Ascending aorta (tissue), 2 donors: ENCODE results near the gene LYST. TPM values are rescaled to one million over a fixed set of nuclear protein-coding genes. Genes with fewer than 3 reads are reported as not detected.
A peak's percentile ranks its signal among the peaks of the same experiment; 100 is the strongest.
"Not testable (repeated sequence)": the region's sequence is repeated elsewhere in the genome, so short reads cannot be mapped to it uniquely, and the experiment has no call there.

Source experiments
- DNase-seq, 2 donors: peaks; one replicate each; pipeline ENCODE4 v3.0.0-alpha.2; 2019; ENCODE audit warnings: low spot score in 2 of 2
- H3K27ac ChIP-seq, 2 donors: fragments of 200-600 bp; sonication (generic); one replicate each; pipeline ENCODE4 v1.5.1; 2016 to 2017; ENCODE audit warnings: mild to moderate bottlenecking in 1 of 2
- H3K27me3 ChIP-seq: fragments of 200-600 bp; sonication (generic); one replicate; pipeline ENCODE4 v1.5.1; 2017
- H3K36me3 ChIP-seq, 2 donors: fragments of 200-600 bp; sonication (generic); one replicate each; pipeline ENCODE4 v1.5.1; 2016
- H3K4me1 ChIP-seq, 2 donors: fragments of 200-600 bp; sonication (generic); one replicate each; pipeline ENCODE4 v1.5.1; 2016 to 2017; ENCODE audit warnings: mild to moderate bottlenecking in 1 of 2
- H3K4me3 ChIP-seq, 2 donors: fragments of 200-600 bp; sonication (generic); one replicate each; pipeline ENCODE4 v1.5.1; 2016 to 2017; ENCODE audit warnings: mild to moderate bottlenecking in 1 of 2
- H3K9me3 ChIP-seq, 2 donors: fragments of 200-600 bp; sonication (generic); one replicate each; pipeline ENCODE4 v1.5.1; 2016
- CTCF ChIP-seq, 3 experiments: fragments of 200-600 bp in 2 of 3; fragments of 450-650 bp in 1 of 3; sonication (generic) in 2 of 3; IDR thresholded peaks; one replicate each; pipeline ENCODE4 v1.5.1; 2016 to 2019; ENCODE audit warnings: antibody characterized with exemption in 3 of 3, mild to moderate bottlenecking in 1 of 3, moderate library complexity in 1 of 3
- intact Hi-C: fragments of 100-400 bp; cut with DNase I; formaldehyde crosslinking; loops from one replicate; pipeline ENCODE4 v1.15.1; 2023
- total RNA-seq: library from RNA; depleted of rRNA; stranded (reverse); fragments of >200 nt; gene quantifications from one replicate; pipeline ENCODE4 v1.1.0, GENCODE V29; 2016

LYST gene
- total RNA-seq, 1 donor from 2014 or later: 169 TPM

GRCh38 chr1:235648407-235648907 is 218.2 kb downstream of the LYST start:
- peaks cover 18% of the 10 kb centered on the region for H3K27me3 ChIP-seq
- intact Hi-C loops: no loop called here
- no peaks in the 10 kb centered on the region for H3K36me3 ChIP-seq
- no peak for DNase-seq
- peak overlapping the region; percentile 54 to 68 for H3K4me3 ChIP-seq
- H3K27ac ChIP-seq: no peak overlapping the region
- peaks cover 5% of the 10 kb centered on the region in 2 donors for H3K4me1 ChIP-seq
- H3K9me3 ChIP-seq: no peaks in the 10 kb centered on the region
- TF ChIP-seq CTCF (IDR thresholded peaks at IDR 0.05): no peak

GRCh38 chr1:235647537-235647936 is 219.2 kb downstream of the LYST start:
- DNase-seq, intact Hi-C loops, H3K36me3 ChIP-seq, H3K27ac ChIP-seq, H3K4me1 ChIP-seq, H3K9me3 ChIP-seq, H3K4me3 ChIP-seq: not testable (repeated sequence)
- peaks cover 18% of the 10 kb centered on the region for H3K27me3 ChIP-seq

- no peak for TF ChIP-seq CTCF (IDR thresholded peaks at IDR 0.05)
- H3K27me3 ChIP-seq: peaks cover 14% of the 10 kb centered on the region
- no peak overlapping the region for H3K27ac ChIP-seq
- intact Hi-C loops: no loop called here
- no peak for DNase-seq
- H3K9me3 ChIP-seq: no peaks in the 10 kb centered on the region
- peaks cover 5% of the 10 kb centered on the region in 2 donors for H3K4me1 ChIP-seq
- no peak overlapping the region for H3K4me3 ChIP-seq
- H3K36me3 ChIP-seq: no peaks in the 10 kb centered on the region
Observed at GRCh38 chr1:235646463-235646862, 220.2 kb downstream of the LYST start.

- no peaks in the 10 kb centered on the region for H3K9me3 ChIP-seq
- DNase-seq: no peak
- peaks cover 5% of the 10 kb centered on the region in 2 donors for H3K4me1 ChIP-seq
- no peak overlapping the region for H3K4me3 ChIP-seq
- H3K36me3 ChIP-seq: no peaks in the 10 kb centered on the region
- intact Hi-C loops: no loop called here
- H3K27ac ChIP-seq: no peak overlapping the region
- H3K27me3 ChIP-seq: peaks cover 12% of the 10 kb centered on the region
- TF ChIP-seq CTCF (IDR thresholded peaks at IDR 0.05): no peak
Observed at GRCh38 chr1:235644693-235645305, 221.9 kb downstream of the LYST start.

- peaks cover under 1 to 1% of the 10 kb centered on the region in 2 donors for H3K4me1 ChIP-seq
- no peak overlapping the region for H3K4me3 ChIP-seq
- H3K36me3 ChIP-seq: no peaks in the 10 kb centered on the region
- H3K27ac ChIP-seq: no peak overlapping the region
- peaks cover 8% of the 10 kb centered on the region for H3K27me3 ChIP-seq
- no peaks in the 10 kb centered on the region for H3K9me3 ChIP-seq
- DNase-seq: no peak
- TF ChIP-seq CTCF (IDR thresholded peaks at IDR 0.05): no peak
- intact Hi-C loops: no loop called here
Observed at GRCh38 chr1:235643837-235644692, 222.6 kb downstream of the LYST start.

GRCh38 chr1:235642943-235643371 is 223.7 kb downstream of the LYST start:
- H3K36me3 ChIP-seq: no peaks in the 10 kb centered on the region
- peaks cover 5% of the 10 kb centered on the region for H3K27me3 ChIP-seq
- H3K4me1 ChIP-seq: no peaks in the 10 kb centered on the region
- H3K27ac ChIP-seq: no peak overlapping the region
- no peak for TF ChIP-seq CTCF (IDR thresholded peaks at IDR 0.05)
- intact Hi-C loops: no loop called here
- DNase-seq: no peak
- H3K9me3 ChIP-seq: no peaks in the 10 kb centered on the region
- H3K4me3 ChIP-seq: no peak overlapping the region
